GM23338 (cell line): ENCODE data around the gene UCN2.

Experiments used
- STAT1 ChIP-seq: IDR thresholded peaks from one replicate; pipeline ENCODE4 v1.6.1; 2016; ENCODE audit warnings: antibody characterized with exemption; ENCODE audit not compliant: unreplicated experiment
- TF ChIP-seq, protein P1 (sequence below), 2 experiments: fragments of 200-600 bp in 1 of 2; sonication (generic) in 1 of 2; conservative IDR thresholded peaks; 2 replicates each; pipeline versions ENCODE4 v1.5.1 to v1.6.1; 2016 to 2017; ENCODE audit warnings: antibody characterized with exemption in 2 of 2, low read depth in 2 of 2, mild to moderate bottlenecking in 2 of 2, moderate library complexity in 1 of 2
- TF ChIP-seq, protein P2 (sequence below): IDR thresholded peaks from one replicate; pipeline ENCODE4 v1.6.1; 2018; ENCODE audit warnings: antibody characterized with exemption; ENCODE audit not compliant: unreplicated experiment

DNA sequence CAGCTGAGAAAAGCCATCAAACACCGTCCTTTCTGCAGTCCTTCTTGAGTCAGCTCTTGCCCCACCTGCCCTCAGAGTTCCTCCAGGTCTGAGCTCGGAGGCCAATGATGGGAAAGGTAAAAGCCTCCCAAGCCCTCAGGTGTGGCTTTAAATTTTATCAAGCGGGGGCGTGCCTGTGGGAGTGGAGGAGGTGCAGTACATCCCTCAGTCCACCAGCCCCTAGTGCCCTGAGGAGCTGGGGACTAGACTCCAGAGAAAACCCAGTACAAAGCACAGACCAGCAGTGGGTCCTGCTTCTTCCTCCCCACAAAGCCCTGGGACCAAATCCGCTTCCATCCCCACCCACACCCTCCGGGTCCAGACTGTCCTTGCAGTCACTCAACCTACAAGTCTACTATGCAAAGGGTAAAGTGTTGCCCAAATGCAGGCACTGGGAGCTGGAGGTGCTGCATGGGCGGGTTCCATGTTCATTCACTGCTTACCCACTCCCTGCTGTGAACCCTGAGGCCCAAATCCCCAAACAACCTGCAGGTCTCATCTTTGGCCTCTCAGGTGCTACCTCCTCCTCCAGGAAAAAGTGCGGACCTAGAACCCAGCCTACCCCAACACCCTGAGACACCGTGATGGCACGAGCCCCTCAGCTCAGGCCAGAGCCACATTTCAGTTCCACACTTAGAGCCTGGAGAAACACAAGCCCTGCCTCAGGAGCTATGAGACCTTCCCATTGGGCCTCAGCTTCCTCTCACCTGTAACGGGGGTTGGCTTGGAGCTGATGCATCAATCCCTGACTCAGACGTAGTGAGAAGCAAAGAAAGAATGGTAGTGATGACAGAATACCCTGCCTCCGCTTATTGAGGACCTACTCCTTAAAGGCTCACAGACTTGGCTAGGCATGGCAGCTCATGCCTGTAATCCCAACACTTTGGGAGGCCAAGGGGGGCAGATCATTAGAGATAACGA lies 9.4 kb downstream of the UCN2 start:
- TF ChIP-seq, protein P1, sequence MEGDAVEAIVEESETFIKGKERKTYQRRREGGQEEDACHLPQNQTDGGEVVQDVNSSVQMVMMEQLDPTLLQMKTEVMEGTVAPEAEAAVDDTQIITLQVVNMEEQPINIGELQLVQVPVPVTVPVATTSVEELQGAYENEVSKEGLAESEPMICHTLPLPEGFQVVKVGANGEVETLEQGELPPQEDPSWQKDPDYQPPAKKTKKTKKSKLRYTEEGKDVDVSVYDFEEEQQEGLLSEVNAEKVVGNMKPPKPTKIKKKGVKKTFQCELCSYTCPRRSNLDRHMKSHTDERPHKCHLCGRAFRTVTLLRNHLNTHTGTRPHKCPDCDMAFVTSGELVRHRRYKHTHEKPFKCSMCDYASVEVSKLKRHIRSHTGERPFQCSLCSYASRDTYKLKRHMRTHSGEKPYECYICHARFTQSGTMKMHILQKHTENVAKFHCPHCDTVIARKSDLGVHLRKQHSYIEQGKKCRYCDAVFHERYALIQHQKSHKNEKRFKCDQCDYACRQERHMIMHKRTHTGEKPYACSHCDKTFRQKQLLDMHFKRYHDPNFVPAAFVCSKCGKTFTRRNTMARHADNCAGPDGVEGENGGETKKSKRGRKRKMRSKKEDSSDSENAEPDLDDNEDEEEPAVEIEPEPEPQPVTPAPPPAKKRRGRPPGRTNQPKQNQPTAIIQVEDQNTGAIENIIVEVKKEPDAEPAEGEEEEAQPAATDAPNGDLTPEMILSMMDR (conservative IDR thresholded peaks at IDR 0.05; ENCODE audit: low read depth in 2 of 2), result no peak
- TF ChIP-seq STAT1, result no peak
- TF ChIP-seq, protein P2, sequence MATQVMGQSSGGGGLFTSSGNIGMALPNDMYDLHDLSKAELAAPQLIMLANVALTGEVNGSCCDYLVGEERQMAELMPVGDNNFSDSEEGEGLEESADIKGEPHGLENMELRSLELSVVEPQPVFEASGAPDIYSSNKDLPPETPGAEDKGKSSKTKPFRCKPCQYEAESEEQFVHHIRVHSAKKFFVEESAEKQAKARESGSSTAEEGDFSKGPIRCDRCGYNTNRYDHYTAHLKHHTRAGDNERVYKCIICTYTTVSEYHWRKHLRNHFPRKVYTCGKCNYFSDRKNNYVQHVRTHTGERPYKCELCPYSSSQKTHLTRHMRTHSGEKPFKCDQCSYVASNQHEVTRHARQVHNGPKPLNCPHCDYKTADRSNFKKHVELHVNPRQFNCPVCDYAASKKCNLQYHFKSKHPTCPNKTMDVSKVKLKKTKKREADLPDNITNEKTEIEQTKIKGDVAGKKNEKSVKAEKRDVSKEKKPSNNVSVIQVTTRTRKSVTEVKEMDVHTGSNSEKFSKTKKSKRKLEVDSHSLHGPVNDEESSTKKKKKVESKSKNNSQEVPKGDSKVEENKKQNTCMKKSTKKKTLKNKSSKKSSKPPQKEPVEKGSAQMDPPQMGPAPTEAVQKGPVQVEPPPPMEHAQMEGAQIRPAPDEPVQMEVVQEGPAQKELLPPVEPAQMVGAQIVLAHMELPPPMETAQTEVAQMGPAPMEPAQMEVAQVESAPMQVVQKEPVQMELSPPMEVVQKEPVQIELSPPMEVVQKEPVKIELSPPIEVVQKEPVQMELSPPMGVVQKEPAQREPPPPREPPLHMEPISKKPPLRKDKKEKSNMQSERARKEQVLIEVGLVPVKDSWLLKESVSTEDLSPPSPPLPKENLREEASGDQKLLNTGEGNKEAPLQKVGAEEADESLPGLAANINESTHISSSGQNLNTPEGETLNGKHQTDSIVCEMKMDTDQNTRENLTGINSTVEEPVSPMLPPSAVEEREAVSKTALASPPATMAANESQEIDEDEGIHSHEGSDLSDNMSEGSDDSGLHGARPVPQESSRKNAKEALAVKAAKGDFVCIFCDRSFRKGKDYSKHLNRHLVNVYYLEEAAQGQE, result no peak
